GM12878 (cell line): ENCODE measurements around the gene KCNMB2. TPM values are rescaled to one million over a fixed set of nuclear protein-coding genes. Genes with fewer than 3 reads are reported as not detected.

Source experiments
- ATAC-seq: fragments of 200-7000 bp; cut with Tn5 transposase; 3 replicates; pipeline ENCODE4 v1.9.1; 2020; ENCODE audit warnings: mild to moderate bottlenecking, moderate library complexity
- BruUV-seq: library from RNA; stranded (reverse); fragments of 400-500 nt; replicated peaks from 2 replicates; lab custom pipeline; 2021; lab: Mats Ljungman, UMichigan
- CTCF ChIA-PET: fragments of 300-600 bp; sonication (Branson Sonifier 250); formaldehyde crosslinking; extraction: SDS; loops from one replicate; lab custom pipeline; 2021; ENCODE audit warnings: inconsistent platforms; lab: Yijun Ruan, JAX
- POLR2A ChIA-PET: fragments of 350-600 bp; formaldehyde crosslinking; extraction: SDS; loops from one replicate; lab custom pipeline; 2021; ENCODE audit warnings: inconsistent platforms; lab: Charles Lee
- RAD21 ChIA-PET: fragments of 300-600 bp; sonication (Branson Sonifier 250); formaldehyde crosslinking; loops from one replicate; lab custom pipeline; 2023; ENCODE audit warnings: antibody characterized with exemption; ENCODE audit not compliant: unreplicated experiment; lab: Charles Lee
- SMC1A ChIA-PET: fragments of 300-600 bp; sonication (Branson Sonifier 250); formaldehyde crosslinking; loops from one replicate; lab custom pipeline; 2023; ENCODE audit not compliant: unreplicated experiment, uncharacterized antibody; lab: Charles Lee
- DNase-seq: peaks from one replicate; pipeline ENCODE4 v3.0.0-alpha.2; 2011; ENCODE audit warnings: low read depth, low spot score
- FAIRE-seq: peaks from 3 replicates; lab custom pipeline; 2011; peaks lifted over from hg19 to GRCh38; lab: Jason Lieb, UNC
- H2AFZ ChIP-seq: 2 replicates; pipeline ENCODE4 v1.6.0; 2011; ENCODE audit warnings: low read depth, low read length, control low read depth; ENCODE audit not compliant: control insufficient read depth
- H3K27ac ChIP-seq: 2 replicates; pipeline ENCODE4 v1.5.1; 2011; ENCODE audit warnings: control low read depth; ENCODE audit not compliant: control insufficient read depth, insufficient read depth
- H3K27me3 ChIP-seq, 2 experiments: replicated peaks in 1 of 2; 2 replicates each; pipeline versions ENCODE4 v1.6.0 to v1.6.1; 2011; ENCODE audit warnings: low read length in 1 of 2; ENCODE audit not compliant: control insufficient read depth in 2 of 2, insufficient read depth in 2 of 2
- H3K36me3 ChIP-seq, 2 experiments: 2 replicates each; pipeline ENCODE4 v1.5.1; 2011; ENCODE audit warnings: low read length in 1 of 2; ENCODE audit not compliant: control insufficient read depth in 2 of 2, insufficient read depth in 2 of 2
- H3K4me1 ChIP-seq: 2 replicates; pipeline ENCODE4 v1.6.1; 2011; ENCODE audit warnings: mild to moderate bottlenecking, low read length, moderate library complexity, mixed read lengths; ENCODE audit not compliant: control insufficient read depth, insufficient read depth
- H3K4me2 ChIP-seq: 2 replicates; pipeline ENCODE4 v1.6.0; 2011; ENCODE audit warnings: control low read depth; ENCODE audit not compliant: control insufficient read depth, insufficient read depth
- H3K4me3 ChIP-seq: fragments of 200-600 bp; sonication (generic); 2 replicates; pipeline ENCODE4 v1.5.1; 2016
- H3K79me2 ChIP-seq: 2 replicates; pipeline ENCODE4 v1.6.0; 2011; ENCODE audit warnings: low read length; ENCODE audit not compliant: control insufficient read depth, insufficient read depth
- H3K9ac ChIP-seq: 2 replicates; pipeline ENCODE4 v1.8.0; 2011; ENCODE audit warnings: low read length, control low read depth, mixed read lengths; ENCODE audit not compliant: control insufficient read depth, insufficient read depth
- H3K9me3 ChIP-seq: replicated peaks from 3 replicates; pipeline ENCODE4 v1.5.1; 2011; ENCODE audit warnings: mild to moderate bottlenecking, low read length; ENCODE audit not compliant: control insufficient read depth, insufficient read depth
- H4K20me1 ChIP-seq: 2 replicates; pipeline ENCODE4 v1.6.0; 2011; ENCODE audit not compliant: control insufficient read depth, insufficient read depth
- ATF7 ChIP-seq: fragments of 450-650 bp; IDR thresholded peaks from 2 replicates; pipeline ENCODE4 v1.6.1; 2016; ENCODE audit warnings: low read depth, mild to moderate bottlenecking
- BACH1 ChIP-seq: fragments of 450-650 bp; IDR thresholded peaks from 2 replicates; pipeline ENCODE4 v1.6.1; 2017; ENCODE audit warnings: mild to moderate bottlenecking, borderline replicate concordance
- JUND ChIP-seq: IDR thresholded peaks from 2 replicates; pipeline ENCODE4 v1.6.1; 2012; ENCODE audit warnings: low read depth, mild to moderate bottlenecking, low read length, improper control_type of control experiment, moderate library complexity
- MTA2 ChIP-seq: fragments of 450-650 bp; IDR thresholded peaks from 2 replicates; pipeline ENCODE4 v1.6.1; 2016; ENCODE audit warnings: low read depth, mild to moderate bottlenecking, moderate library complexity
- ZNF217 ChIP-seq: fragments of 450-650 bp; IDR thresholded peaks from 2 replicates; pipeline ENCODE4 v1.6.1; 2017; ENCODE audit warnings: antibody characterized with exemption, mild to moderate bottlenecking
- WGBS: methylation state at CpG from one replicate; pipeline ENCODE4 v1.1.6; 2016; ENCODE audit warnings: low lambda C conversion rate; ENCODE audit not compliant: insufficient replicate concordance, insufficient coverage; ENCODE audit errors: missing lambda C conversion rate; 5-methylcytosine and 5-hydroxymethylcytosine counted together
- in situ Hi-C: fragments of 300-500 bp; cut with MboI; formaldehyde crosslinking; loops from 9 replicates; pipeline ENCODE4 v1.14.3; 2018; ENCODE audit warnings: mixed read lengths
- intact Hi-C: fragments of 100-400 bp; cut with micrococcal nuclease; formaldehyde crosslinking; loops from one replicate; pipeline ENCODE4 v1.14.2; 2022; ENCODE audit not compliant: unreplicated experiment
- polyA plus RNA-seq, 11 experiments: library from polyadenylated mRNA; depleted of rRNA in 4 of 11; unstranded in 6 of 11; stranded (reverse) in 5 of 11; fragments of >200 nt; fragmentation: Nextera tagmentation in 4 of 11; fragmentation: Illumina TruSeq in 1 of 11; extraction: Ambion mirVana in 4 of 11; extraction: Trizol in 1 of 11; gene quantifications; 1 replicate in 1 of 11; 2 replicates in 10 of 11; pipeline versions ENCODE4 v1.2.1 to v1.2.3, GENCODE V29; 2011 to 2016; ENCODE audit warnings: inconsistent platforms in 2 of 11, missing spikeins in 2 of 11, low read depth in 1 of 11
- total RNA-seq, 4 experiments: library from RNA; depleted of rRNA in 3 of 4; stranded (reverse); fragments of >200 nt in 3 of 4; fragmentation: Illumina TruSeq in 1 of 4; extraction: Trizol in 1 of 4; gene quantifications; 2 replicates each; pipeline versions ENCODE4 v1.2.1 to v1.2.3, GENCODE V29; 2013 to 2021
- TF ChIP-seq, protein P1 (sequence below): fragments of 450-650 bp; formaldehyde crosslinking; IDR thresholded peaks from 2 replicates; pipeline ENCODE4 v1.5.0; 2022; ENCODE audit warnings: mild to moderate bottlenecking, missing genetic modification characterization
- TF ChIP-seq, protein P2 (sequence below): fragments of 450-650 bp; IDR thresholded peaks from 2 replicates; pipeline ENCODE4 v1.6.1; 2018; ENCODE audit warnings: mild to moderate bottlenecking, low read depth, moderate library complexity; ENCODE audit not compliant: partially characterized antibody
- TF ChIP-seq, protein P3 (sequence below): fragments of 450-650 bp; IDR thresholded peaks from 2 replicates; pipeline ENCODE4 v1.6.1; 2017; ENCODE audit warnings: antibody characterized with exemption, mild to moderate bottlenecking, moderate library complexity
- TF ChIP-seq, protein P4 (sequence below): fragments of 150-350 bp; IDR thresholded peaks from 2 replicates; pipeline ENCODE4 v1.6.1; 2016; ENCODE audit warnings: low read depth, low read length

KCNMB2 gene
- total and polyA plus RNA-seq, 10 of the 15 experiments (the other 5 are each of a cell fraction or from before 2014, with no cell fraction given), result 0.22 to 18.8 (median 11.0) TPM

DNA sequence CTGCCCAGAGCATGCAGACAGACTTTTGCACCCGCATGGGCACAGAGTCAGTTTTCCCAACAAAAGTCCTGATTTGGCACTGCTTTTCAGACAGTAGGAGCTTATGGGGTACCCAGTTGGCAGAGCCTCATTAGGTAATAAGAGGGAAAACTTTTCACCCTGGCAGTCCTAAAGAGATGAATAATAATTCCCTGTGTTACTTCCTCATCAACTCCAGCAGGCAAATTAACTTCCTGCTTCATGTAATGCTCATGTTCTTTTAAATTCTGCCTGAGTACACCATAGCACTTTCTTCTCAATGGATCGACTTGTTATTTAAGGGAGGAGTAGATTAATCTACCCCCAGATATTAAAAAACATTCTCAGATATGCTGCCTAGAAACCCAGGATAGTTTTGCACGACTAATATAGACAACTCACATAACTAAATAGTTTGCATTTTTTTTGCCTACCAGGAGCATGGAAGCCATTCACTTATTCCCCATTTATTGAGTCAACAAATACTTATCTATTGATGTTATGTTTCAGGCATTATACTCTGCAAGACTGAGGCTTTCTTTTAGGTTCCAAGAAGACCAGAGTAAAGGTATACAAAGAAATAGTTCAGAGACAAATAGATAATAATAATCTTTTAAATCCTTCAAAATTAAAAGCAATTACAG is 214.5 kb downstream of the KCNMB2 start (continued):
- TF ChIP-seq, protein P1, sequence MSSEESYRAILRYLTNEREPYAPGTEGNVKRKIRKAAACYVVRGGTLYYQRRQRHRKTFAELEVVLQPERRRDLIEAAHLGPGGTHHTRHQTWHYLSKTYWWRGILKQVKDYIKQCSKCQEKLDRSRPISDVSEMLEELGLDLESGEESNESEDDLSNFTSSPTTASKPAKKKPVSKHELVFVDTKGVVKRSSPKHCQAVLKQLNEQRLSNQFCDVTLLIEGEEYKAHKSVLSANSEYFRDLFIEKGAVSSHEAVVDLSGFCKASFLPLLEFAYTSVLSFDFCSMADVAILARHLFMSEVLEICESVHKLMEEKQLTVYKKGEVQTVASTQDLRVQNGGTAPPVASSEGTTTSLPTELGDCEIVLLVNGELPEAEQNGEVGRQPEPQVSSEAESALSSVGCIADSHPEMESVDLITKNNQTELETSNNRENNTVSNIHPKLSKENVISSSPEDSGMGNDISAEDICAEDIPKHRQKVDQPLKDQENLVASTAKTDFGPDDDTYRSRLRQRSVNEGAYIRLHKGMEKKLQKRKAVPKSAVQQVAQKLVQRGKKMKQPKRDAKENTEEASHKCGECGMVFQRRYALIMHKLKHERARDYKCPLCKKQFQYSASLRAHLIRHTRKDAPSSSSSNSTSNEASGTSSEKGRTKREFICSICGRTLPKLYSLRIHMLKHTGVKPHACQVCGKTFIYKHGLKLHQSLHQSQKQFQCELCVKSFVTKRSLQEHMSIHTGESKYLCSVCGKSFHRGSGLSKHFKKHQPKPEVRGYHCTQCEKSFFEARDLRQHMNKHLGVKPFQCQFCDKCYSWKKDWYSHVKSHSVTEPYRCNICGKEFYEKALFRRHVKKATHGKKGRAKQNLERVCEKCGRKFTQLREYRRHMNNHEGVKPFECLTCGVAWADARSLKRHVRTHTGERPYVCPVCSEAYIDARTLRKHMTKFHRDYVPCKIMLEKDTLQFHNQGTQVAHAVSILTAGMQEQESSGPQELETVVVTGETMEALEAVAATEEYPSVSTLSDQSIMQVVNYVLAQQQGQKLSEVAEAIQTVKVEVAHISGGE, result no peak
- no peak for TF ChIP-seq ZNF217
- TF ChIP-seq BACH1, result no peak
- TF ChIP-seq, protein P2, sequence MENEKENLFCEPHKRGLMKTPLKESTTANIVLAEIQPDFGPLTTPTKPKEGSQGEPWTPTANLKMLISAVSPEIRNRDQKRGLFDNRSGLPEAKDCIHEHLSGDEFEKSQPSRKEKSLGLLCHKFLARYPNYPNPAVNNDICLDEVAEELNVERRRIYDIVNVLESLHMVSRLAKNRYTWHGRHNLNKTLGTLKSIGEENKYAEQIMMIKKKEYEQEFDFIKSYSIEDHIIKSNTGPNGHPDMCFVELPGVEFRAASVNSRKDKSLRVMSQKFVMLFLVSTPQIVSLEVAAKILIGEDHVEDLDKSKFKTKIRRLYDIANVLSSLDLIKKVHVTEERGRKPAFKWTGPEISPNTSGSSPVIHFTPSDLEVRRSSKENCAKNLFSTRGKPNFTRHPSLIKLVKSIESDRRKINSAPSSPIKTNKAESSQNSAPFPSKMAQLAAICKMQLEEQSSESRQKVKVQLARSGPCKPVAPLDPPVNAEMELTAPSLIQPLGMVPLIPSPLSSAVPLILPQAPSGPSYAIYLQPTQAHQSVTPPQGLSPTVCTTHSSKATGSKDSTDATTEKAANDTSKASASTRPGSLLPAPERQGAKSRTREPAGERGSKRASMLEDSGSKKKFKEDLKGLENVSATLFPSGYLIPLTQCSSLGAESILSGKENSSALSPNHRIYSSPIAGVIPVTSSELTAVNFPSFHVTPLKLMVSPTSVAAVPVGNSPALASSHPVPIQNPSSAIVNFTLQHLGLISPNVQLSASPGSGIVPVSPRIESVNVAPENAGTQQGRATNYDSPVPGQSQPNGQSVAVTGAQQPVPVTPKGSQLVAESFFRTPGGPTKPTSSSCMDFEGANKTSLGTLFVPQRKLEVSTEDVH, result no peak

- SMC1A ChIA-PET, result interaction anchor here (1.3 kb wide), 1 partner anchor 10 kb away, joined by 6 read pairs; no protein-coding TSS in a partner anchor
- CTCF ChIA-PET, result no interaction called here
- 96% methylated on average over 2 of the region's 2 CpGs for WGBS
- TF ChIP-seq, protein P3, sequence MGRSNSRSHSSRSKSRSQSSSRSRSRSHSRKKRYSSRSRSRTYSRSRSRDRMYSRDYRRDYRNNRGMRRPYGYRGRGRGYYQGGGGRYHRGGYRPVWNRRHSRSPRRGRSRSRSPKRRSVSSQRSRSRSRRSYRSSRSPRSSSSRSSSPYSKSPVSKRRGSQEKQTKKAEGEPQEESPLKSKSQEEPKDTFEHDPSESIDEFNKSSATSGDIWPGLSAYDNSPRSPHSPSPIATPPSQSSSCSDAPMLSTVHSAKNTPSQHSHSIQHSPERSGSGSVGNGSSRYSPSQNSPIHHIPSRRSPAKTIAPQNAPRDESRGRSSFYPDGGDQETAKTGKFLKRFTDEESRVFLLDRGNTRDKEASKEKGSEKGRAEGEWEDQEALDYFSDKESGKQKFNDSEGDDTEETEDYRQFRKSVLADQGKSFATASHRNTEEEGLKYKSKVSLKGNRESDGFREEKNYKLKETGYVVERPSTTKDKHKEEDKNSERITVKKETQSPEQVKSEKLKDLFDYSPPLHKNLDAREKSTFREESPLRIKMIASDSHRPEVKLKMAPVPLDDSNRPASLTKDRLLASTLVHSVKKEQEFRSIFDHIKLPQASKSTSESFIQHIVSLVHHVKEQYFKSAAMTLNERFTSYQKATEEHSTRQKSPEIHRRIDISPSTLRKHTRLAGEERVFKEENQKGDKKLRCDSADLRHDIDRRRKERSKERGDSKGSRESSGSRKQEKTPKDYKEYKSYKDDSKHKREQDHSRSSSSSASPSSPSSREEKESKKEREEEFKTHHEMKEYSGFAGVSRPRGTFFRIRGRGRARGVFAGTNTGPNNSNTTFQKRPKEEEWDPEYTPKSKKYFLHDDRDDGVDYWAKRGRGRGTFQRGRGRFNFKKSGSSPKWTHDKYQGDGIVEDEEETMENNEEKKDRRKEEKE, result no peak
- TF ChIP-seq MTA2 (no peak), JUND (no peak), ATF7 (no peak)
- TF ChIP-seq, protein P4, sequence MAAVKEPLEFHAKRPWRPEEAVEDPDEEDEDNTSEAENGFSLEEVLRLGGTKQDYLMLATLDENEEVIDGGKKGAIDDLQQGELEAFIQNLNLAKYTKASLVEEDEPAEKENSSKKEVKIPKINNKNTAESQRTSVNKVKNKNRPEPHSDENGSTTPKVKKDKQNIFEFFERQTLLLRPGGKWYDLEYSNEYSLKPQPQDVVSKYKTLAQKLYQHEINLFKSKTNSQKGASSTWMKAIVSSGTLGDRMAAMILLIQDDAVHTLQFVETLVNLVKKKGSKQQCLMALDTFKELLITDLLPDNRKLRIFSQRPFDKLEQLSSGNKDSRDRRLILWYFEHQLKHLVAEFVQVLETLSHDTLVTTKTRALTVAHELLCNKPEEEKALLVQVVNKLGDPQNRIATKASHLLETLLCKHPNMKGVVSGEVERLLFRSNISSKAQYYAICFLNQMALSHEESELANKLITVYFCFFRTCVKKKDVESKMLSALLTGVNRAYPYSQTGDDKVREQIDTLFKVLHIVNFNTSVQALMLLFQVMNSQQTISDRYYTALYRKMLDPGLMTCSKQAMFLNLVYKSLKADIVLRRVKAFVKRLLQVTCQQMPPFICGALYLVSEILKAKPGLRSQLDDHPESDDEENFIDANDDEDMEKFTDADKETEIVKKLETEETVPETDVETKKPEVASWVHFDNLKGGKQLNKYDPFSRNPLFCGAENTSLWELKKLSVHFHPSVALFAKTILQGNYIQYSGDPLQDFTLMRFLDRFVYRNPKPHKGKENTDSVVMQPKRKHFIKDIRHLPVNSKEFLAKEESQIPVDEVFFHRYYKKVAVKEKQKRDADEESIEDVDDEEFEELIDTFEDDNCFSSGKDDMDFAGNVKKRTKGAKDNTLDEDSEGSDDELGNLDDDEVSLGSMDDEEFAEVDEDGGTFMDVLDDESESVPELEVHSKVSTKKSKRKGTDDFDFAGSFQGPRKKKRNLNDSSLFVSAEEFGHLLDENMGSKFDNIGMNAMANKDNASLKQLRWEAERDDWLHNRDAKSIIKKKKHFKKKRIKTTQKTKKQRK, result no peak
These were observed 216.6 kb downstream of the KCNMB2 start for GRCh38 chr3:178752843-178753242.

More at GRCh38 chr3:178752843-178753242, 216.6 kb downstream of the KCNMB2 start:
- Histone ChIP-seq H3K4me3 (no peak overlapping the region), H3K9ac (no peak overlapping the region), H3K36me3 (no peaks in the 10 kb centered on the region), H3K4me2 (no peak overlapping the region), H3K9me3 (no peaks in the 10 kb centered on the region), H3K27me3 (no peaks in the 10 kb centered on the region), H3K4me1 (peaks cover 9% of the 10 kb centered on the region), H2AFZ (no peak overlapping the region; the same call in 1 of the 2 replicates), H3K27ac (no peak overlapping the region), H3K79me2 (no peaks in the 10 kb centered on the region), H4K20me1 (no peaks in the 10 kb centered on the region)
- in situ Hi-C loops, result no loop called here
- intact Hi-C loops, result loop anchor here (1.0 kb wide), 1 partner anchor 36 kb away; no protein-coding TSS in a partner anchor
- no TSS peak for BruUV-seq
- no peak for ATAC-seq
- ChIA-PET RAD21 (no interaction called here), POLR2A (no interaction called here)
- no peak for FAIRE-seq
- DNase-seq, result no peak
